Measurements from ENCODE around the gene PCMT1.
"Not testable (repeated sequence)": the region's sequence is repeated elsewhere in the genome, so short reads cannot be mapped to it uniquely, and the experiment has no call there.

- TF ChIP-seq CBFB (CRISPR knock-in tag; IDR thresholded peaks at IDR 0.05; ENCODE audit: low read depth); GRHL2 (CRISPR knock-in tag; IDR thresholded peaks at IDR 0.05; ENCODE audit: insufficient replicate concordance, severe bottlenecking); ZNF317 (CRISPR knock-in tag; IDR thresholded peaks at IDR 0.05; ENCODE audit: borderline replicate concordance, low read depth); JUN (CRISPR knock-in tag; IDR thresholded peaks at IDR 0.05); ZNF232 (CRISPR knock-in tag; IDR thresholded peaks at IDR 0.05); TCF7 (CRISPR knock-in tag; IDR thresholded peaks at IDR 0.05; ENCODE audit: low read depth); FOXP4 (CRISPR knock-in tag; IDR thresholded peaks at IDR 0.05); NR3C1 (CRISPR knock-in tag; conservative IDR thresholded peaks at IDR 0.05; ENCODE audit: low read depth); ARID4B (CRISPR knock-in tag; IDR thresholded peaks at IDR 0.05; ENCODE audit: borderline replicate concordance); CREB1 (CRISPR knock-in tag; IDR thresholded peaks at IDR 0.05): not testable (repeated sequence)
- TF ChIP-seq, protein P1, sequence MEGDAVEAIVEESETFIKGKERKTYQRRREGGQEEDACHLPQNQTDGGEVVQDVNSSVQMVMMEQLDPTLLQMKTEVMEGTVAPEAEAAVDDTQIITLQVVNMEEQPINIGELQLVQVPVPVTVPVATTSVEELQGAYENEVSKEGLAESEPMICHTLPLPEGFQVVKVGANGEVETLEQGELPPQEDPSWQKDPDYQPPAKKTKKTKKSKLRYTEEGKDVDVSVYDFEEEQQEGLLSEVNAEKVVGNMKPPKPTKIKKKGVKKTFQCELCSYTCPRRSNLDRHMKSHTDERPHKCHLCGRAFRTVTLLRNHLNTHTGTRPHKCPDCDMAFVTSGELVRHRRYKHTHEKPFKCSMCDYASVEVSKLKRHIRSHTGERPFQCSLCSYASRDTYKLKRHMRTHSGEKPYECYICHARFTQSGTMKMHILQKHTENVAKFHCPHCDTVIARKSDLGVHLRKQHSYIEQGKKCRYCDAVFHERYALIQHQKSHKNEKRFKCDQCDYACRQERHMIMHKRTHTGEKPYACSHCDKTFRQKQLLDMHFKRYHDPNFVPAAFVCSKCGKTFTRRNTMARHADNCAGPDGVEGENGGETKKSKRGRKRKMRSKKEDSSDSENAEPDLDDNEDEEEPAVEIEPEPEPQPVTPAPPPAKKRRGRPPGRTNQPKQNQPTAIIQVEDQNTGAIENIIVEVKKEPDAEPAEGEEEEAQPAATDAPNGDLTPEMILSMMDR (IDR thresholded peaks at IDR 0.05): not testable (repeated sequence)
- TF ChIP-seq, protein P2, sequence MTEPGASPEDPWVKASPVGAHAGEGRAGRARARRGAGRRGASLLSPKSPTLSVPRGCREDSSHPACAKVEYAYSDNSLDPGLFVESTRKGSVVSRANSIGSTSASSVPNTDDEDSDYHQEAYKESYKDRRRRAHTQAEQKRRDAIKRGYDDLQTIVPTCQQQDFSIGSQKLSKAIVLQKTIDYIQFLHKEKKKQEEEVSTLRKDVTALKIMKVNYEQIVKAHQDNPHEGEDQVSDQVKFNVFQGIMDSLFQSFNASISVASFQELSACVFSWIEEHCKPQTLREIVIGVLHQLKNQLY (CRISPR knock-in tag; IDR thresholded peaks at IDR 0.05): not testable (repeated sequence)
- TF ChIP-seq, protein P3, sequence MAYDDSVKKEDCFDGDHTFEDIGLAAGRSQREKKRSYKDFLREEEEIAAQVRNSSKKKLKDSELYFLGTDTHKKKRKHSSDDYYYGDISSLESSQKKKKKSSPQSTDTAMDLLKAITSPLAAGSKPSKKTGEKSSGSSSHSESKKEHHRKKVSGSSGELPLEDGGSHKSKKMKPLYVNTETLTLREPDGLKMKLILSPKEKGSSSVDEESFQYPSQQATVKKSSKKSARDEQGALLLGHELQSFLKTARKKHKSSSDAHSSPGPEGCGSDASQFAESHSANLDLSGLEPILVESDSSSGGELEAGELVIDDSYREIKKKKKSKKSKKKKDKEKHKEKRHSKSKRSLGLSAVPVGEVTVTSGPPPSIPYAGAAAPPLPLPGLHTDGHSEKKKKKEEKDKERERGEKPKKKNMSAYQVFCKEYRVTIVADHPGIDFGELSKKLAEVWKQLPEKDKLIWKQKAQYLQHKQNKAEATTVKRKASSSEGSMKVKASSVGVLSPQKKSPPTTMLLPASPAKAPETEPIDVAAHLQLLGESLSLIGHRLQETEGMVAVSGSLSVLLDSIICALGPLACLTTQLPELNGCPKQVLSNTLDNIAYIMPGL (CRISPR knock-in tag; IDR thresholded peaks at IDR 0.05): not testable (repeated sequence)
- TF ChIP-seq, protein P4, sequence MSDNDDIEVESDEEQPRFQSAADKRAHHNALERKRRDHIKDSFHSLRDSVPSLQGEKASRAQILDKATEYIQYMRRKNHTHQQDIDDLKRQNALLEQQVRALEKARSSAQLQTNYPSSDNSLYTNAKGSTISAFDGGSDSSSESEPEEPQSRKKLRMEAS (CRISPR knock-in tag; IDR thresholded peaks at IDR 0.05): not testable (repeated sequence)
Measured at GRCh38 chr6:149854017-149854416, 104.5 kb downstream of the PCMT1 start.

Data from WTC11 (cell line).